B cell (primary cell): Measurements from ENCODE around the gene MIPEP. TPM values are rescaled to one million over a fixed set of nuclear protein-coding genes. Genes with fewer than 3 reads are reported as not detected.

Experiments
- ATAC-seq: fragments of 200-7000 bp; cut with Tn5 transposase; one replicate; pipeline ENCODE4 v1.10.0; 2021; ENCODE audit warnings: low read depth, mild to moderate bottlenecking, moderate number of reproducible peaks, moderate library complexity
- CTCF ChIA-PET: fragments of 350-600 bp; sonication (Branson Sonifier 250); formaldehyde crosslinking; loops from one replicate; lab custom pipeline; 2021; ENCODE audit warnings: antibody characterized with exemption, inconsistent platforms; lab: Charles Lee
- POLR2A ChIA-PET: fragments of 350-600 bp; sonication (Branson Sonifier 250); formaldehyde crosslinking; loops from one replicate; lab custom pipeline; 2021; ENCODE audit warnings: antibody characterized with exemption; lab: Charles Lee
- DNase-seq: peaks from one replicate; pipeline ENCODE4 v3.0.0; 2013
- H2AFZ ChIP-seq: 2 replicates; pipeline ENCODE4 v1.6.1; 2012; ENCODE audit warnings: mild to moderate bottlenecking, low read depth, low read length; ENCODE audit not compliant: insufficient read depth, poor library complexity, severe bottlenecking
- H3K27ac ChIP-seq, 2 donors: 1 replicate in 1 of 2; 2 replicates in 1 of 2; pipeline ENCODE4 v1.5.1; 2012 to 2013; ENCODE audit warnings: low read length in 2 of 2, mild to moderate bottlenecking in 2 of 2, moderate library complexity in 1 of 2
- H3K27me3 ChIP-seq, 4 experiments: fragments of 200-600 bp in 1 of 4; sonication (generic) in 1 of 4; replicated peaks in 1 of 4; 1 replicate in 2 of 4; 2 replicates in 2 of 4; pipeline versions ENCODE4 v1.6.1 to v1.7.0; 2013 to 2016; ENCODE audit warnings: low read length in 3 of 4, mild to moderate bottlenecking in 2 of 4, mixed read lengths in 1 of 4, moderate library complexity in 1 of 4; ENCODE audit not compliant: insufficient read depth in 4 of 4, control insufficient read depth in 3 of 4; ENCODE audit errors: control extremely low read depth in 1 of 4
- H3K36me3 ChIP-seq, 2 experiments: replicated peaks in 1 of 2; 1 replicate in 1 of 2; 2 replicates in 1 of 2; pipeline versions ENCODE4 v1.6.1 to v1.7.1; 2013; ENCODE audit warnings: low read length in 1 of 2; ENCODE audit not compliant: insufficient read depth in 2 of 2, control insufficient read depth in 1 of 2; ENCODE audit errors: control extremely low read depth in 1 of 2, extremely low read depth in 1 of 2
- H3K4me1 ChIP-seq, 2 donors: fragments of 200-600 bp in 1 of 2; sonication (generic) in 1 of 2; 1 replicate in 1 of 2; 2 replicates in 1 of 2; pipeline versions ENCODE4 v1.5.1 to v1.6.1; 2013 to 2017; ENCODE audit warnings: low read length in 2 of 2; ENCODE audit not compliant: control insufficient read depth in 2 of 2, insufficient read depth in 2 of 2
- H3K4me2 ChIP-seq: replicated peaks from 2 replicates; pipeline ENCODE3; 2012; ENCODE audit warnings: mild to moderate bottlenecking, low read depth, low read length; ENCODE audit not compliant: poor library complexity, severe bottlenecking
- H3K4me3 ChIP-seq, 5 experiments: fragments of 200-600 bp in 1 of 5; sonication (generic) in 1 of 5; 1 replicate in 3 of 5; 2 replicates in 2 of 5; pipeline versions ENCODE4 v1.5.1 to v1.7.0; 2011 to 2016; ENCODE audit warnings: low read length in 4 of 5, mild to moderate bottlenecking in 4 of 5, low read depth in 2 of 5, control low read depth in 1 of 5, moderate library complexity in 1 of 5; ENCODE audit not compliant: insufficient read depth in 1 of 5; ENCODE audit errors: control extremely low read depth in 1 of 5, extremely low read depth in 1 of 5
- H3K79me2 ChIP-seq: fragments of 200-600 bp; sonication (generic); one replicate; pipeline ENCODE4 v1.6.0; 2016; ENCODE audit warnings: low read length; ENCODE audit not compliant: control insufficient read depth, insufficient read depth
- H3K9ac ChIP-seq: fragments of 200-600 bp; sonication (generic); 2 replicates; pipeline ENCODE4 v1.6.1; 2017; ENCODE audit warnings: mild to moderate bottlenecking, low read length, moderate library complexity
- H3K9me3 ChIP-seq, 3 donors: one replicate each; pipeline versions ENCODE4 v1.6.1 to v1.7.1; 2013; ENCODE audit warnings: low read length in 2 of 3; ENCODE audit not compliant: control insufficient read depth in 2 of 3, insufficient read depth in 1 of 3; ENCODE audit errors: control extremely low read depth in 1 of 3
- H4K20me1 ChIP-seq: 2 replicates; pipeline ENCODE4 v1.6.0; 2012; ENCODE audit warnings: mild to moderate bottlenecking, low read length; ENCODE audit not compliant: insufficient read depth, control insufficient read depth, poor library complexity, severe bottlenecking
- H3K27ac Mint-ChIP-seq: one replicate; pipeline ENCODE4 v1.8.0; 2021; ENCODE audit warnings: mixed read lengths
- H3K27me3 Mint-ChIP-seq: one replicate; pipeline ENCODE4 v1.8.0; 2021; ENCODE audit warnings: mixed read lengths
- H3K4me1 Mint-ChIP-seq: one replicate; pipeline ENCODE4 v1.8.0; 2021; ENCODE audit warnings: mixed read lengths
- H3K4me3 Mint-ChIP-seq: one replicate; pipeline ENCODE4 v1.8.0; 2021; ENCODE audit warnings: mixed read lengths
- H3K9me3 Mint-ChIP-seq: one replicate; pipeline ENCODE4 v1.8.0; 2022; ENCODE audit warnings: mixed read lengths; ENCODE audit not compliant: insufficient read depth
- EZH2 ChIP-seq: IDR thresholded peaks from 2 replicates; pipeline ENCODE4 v1.6.1; 2012; ENCODE audit warnings: borderline replicate concordance, low read depth, mild to moderate bottlenecking, moderate library complexity, low read length; ENCODE audit not compliant: insufficient read depth, poor library complexity, severe bottlenecking
- WGBS: methylation state at CpG from one replicate; pipeline ENCODE4 v1.1.5; 2013; ENCODE audit warnings: missing lambda C conversion rate; ENCODE audit not compliant: insufficient coverage; 5-methylcytosine and 5-hydroxymethylcytosine counted together
- intact Hi-C: fragments of 100-400 bp; cut with micrococcal nuclease; formaldehyde crosslinking; loops from one replicate; pipeline ENCODE4 v1.10.0; 2022
- polyA plus RNA-seq: library from polyadenylated mRNA; depleted of rRNA; stranded (reverse); fragments of >200 nt; gene quantifications from 2 replicates; pipeline ENCODE4 v1.2.3, GENCODE V29; 2012
- total RNA-seq, 2 donors: library from RNA; stranded (reverse); fragments of 120-200 nt in 1 of 2; gene quantifications; 1 replicate in 1 of 2; 2 replicates in 1 of 2; pipeline versions ENCODE4 v1.2.3 to v1.2.4, GENCODE V29; 2013 to 2022
- TF ChIP-seq, protein P1 (sequence below): fragments of 200-600 bp; IDR thresholded peaks from one replicate; pipeline ENCODE4 v1.8.0; 2022; ENCODE audit warnings: antibody characterized with exemption, mild to moderate bottlenecking

The MIPEP gene
- total and polyA plus RNA-seq, 2 donors (not counting 1 experiment from before 2014, with no cell fraction given) = 6.2 to 16.9 TPM

DNA sequence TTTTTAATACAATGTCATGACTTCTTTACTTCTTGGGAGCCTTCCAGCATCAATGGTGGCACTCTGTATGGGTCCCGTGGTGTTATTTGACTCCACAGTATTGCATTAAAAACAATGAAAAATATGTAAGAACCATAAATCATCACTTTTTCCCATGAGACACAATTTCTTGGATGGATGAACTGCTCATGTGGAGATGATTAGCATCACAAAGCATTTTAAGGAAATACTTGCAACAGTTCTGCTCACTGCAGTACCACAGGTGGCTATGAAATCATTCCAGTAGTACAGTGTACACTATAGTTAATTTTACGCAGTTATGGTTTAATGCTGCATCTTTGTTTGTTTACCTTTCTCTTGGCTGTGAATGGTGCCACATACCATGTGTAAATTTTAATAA lies 45.3 kb upstream of the MIPEP start:
- Histone ChIP-seq H3K36me3 (no peaks in the 10 kb centered on the region), H3K4me1 (no peaks in the 10 kb centered on the region), H3K4me3 (no peak overlapping the region), H3K9me3 (peaks cover 0 to 5% (median 1%) of the 10 kb centered on the region in 3 donors), H3K79me2 (no peaks in the 10 kb centered on the region), H3K27ac (no peak overlapping the region), H4K20me1 (no peaks in the 10 kb centered on the region), H3K4me2 (no peak overlapping the region), H3K27me3 (peaks cover 0 to 3% (median 1%) of the 10 kb centered on the region in 4 experiments), H2AFZ (no peak overlapping the region), H3K9ac (no peak overlapping the region)
- TF ChIP-seq, protein P1, sequence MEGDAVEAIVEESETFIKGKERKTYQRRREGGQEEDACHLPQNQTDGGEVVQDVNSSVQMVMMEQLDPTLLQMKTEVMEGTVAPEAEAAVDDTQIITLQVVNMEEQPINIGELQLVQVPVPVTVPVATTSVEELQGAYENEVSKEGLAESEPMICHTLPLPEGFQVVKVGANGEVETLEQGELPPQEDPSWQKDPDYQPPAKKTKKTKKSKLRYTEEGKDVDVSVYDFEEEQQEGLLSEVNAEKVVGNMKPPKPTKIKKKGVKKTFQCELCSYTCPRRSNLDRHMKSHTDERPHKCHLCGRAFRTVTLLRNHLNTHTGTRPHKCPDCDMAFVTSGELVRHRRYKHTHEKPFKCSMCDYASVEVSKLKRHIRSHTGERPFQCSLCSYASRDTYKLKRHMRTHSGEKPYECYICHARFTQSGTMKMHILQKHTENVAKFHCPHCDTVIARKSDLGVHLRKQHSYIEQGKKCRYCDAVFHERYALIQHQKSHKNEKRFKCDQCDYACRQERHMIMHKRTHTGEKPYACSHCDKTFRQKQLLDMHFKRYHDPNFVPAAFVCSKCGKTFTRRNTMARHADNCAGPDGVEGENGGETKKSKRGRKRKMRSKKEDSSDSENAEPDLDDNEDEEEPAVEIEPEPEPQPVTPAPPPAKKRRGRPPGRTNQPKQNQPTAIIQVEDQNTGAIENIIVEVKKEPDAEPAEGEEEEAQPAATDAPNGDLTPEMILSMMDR = no peak
- TF ChIP-seq EZH2 = no peak
- POLR2A ChIA-PET = no interaction called here
- no CpG with 5 or more reads among the region's 2 CpGs for WGBS
- CTCF ChIA-PET = no interaction called here
- Mint-ChIP-seq H3K4me1 (no peaks in the 10 kb centered on the region), H3K4me3 (no peak overlapping the region), H3K9me3 (peaks cover 3% of the 10 kb centered on the region), H3K27ac (no peak overlapping the region), H3K27me3 (peaks cover 46% of the 10 kb centered on the region)
- ATAC-seq (no peak), DNase-seq (no peak)
- intact Hi-C loops = no loop called here

GRCh38 chr13:23928985-23929384 lies 39.8 kb upstream of the MIPEP start:
- intact Hi-C loops = no loop called here
- 100% methylated on average over 1 of the region's 2 CpGs for WGBS
- no peak for TF ChIP-seq EZH2
- TF ChIP-seq, protein P1 = no peak
- Mint-ChIP-seq H3K27me3 (peaks cover 23% of the 10 kb centered on the region), H3K9me3 (no peaks in the 10 kb centered on the region), H3K27ac (no peak overlapping the region), H3K4me1 (no peaks in the 10 kb centered on the region), H3K4me3 (no peak overlapping the region)
- Histone ChIP-seq H3K27ac (no peak overlapping the region), H2AFZ (no peak overlapping the region), H3K79me2 (no peaks in the 10 kb centered on the region), H3K4me3 (no peak overlapping the region), H3K4me1 (no peaks in the 10 kb centered on the region), H4K20me1 (no peaks in the 10 kb centered on the region), H3K9ac (no peak overlapping the region), H3K36me3 (no peaks in the 10 kb centered on the region), H3K27me3 (peaks cover 0 to 3% (median under 1%) of the 10 kb centered on the region in 4 experiments), H3K4me2 (no peak overlapping the region), H3K9me3 (no peaks in the 10 kb centered on the region)
- no peak for DNase-seq
- no peak for ATAC-seq
- POLR2A ChIA-PET = no interaction called here
- CTCF ChIA-PET = interaction anchor here (0.7 kb wide), 1 partner anchor 30 kb away, joined by 3 read pairs; no protein-coding TSS in a partner anchor
